Mesenchymal stem cell (in vitro differentiated cells and primary cell): ENCODE results near the gene MOB3B.

Experiments
- DNase-seq: peaks from one replicate; pipeline ENCODE4 v3.0.0-alpha.2; 2013
- H2AFZ ChIP-seq: one replicate; pipeline ENCODE4 v1.6.1; 2013; ENCODE audit warnings: low read depth, mild to moderate bottlenecking, control low read depth, inconsistent platforms, low read length, moderate library complexity
- H2AK5ac ChIP-seq: 2 replicates; pipeline ENCODE4 v1.6.1; 2013; ENCODE audit warnings: low read length, moderate library complexity, mild to moderate bottlenecking, inconsistent platforms; ENCODE audit not compliant: severe bottlenecking
- H2BK120ac ChIP-seq: one replicate; pipeline ENCODE4 v1.6.1; 2013; ENCODE audit warnings: low read depth, mild to moderate bottlenecking, inconsistent platforms, low read length, moderate library complexity
- H2BK12ac ChIP-seq, 2 experiments: one replicate each; pipeline ENCODE4 v1.6.1; 2013; ENCODE audit warnings: inconsistent platforms in 2 of 2, low read length in 2 of 2, mild to moderate bottlenecking in 2 of 2, moderate library complexity in 2 of 2, control low read depth in 1 of 2
- H2BK15ac ChIP-seq: one replicate; pipeline ENCODE4 v1.6.1; 2013; ENCODE audit warnings: mild to moderate bottlenecking, low read depth, inconsistent platforms; ENCODE audit not compliant: poor library complexity, severe bottlenecking
- H2BK5ac ChIP-seq: 2 replicates; pipeline ENCODE4 v1.6.1; 2013; ENCODE audit warnings: low read depth, mild to moderate bottlenecking, low read length, control low read depth, inconsistent platforms; ENCODE audit not compliant: poor library complexity, severe bottlenecking
- H3K14ac ChIP-seq, 2 experiments: one replicate each; pipeline ENCODE4 v1.6.1; 2013; ENCODE audit warnings: inconsistent platforms in 2 of 2, low read length in 2 of 2, control low read depth in 1 of 2, mild to moderate bottlenecking in 1 of 2, moderate library complexity in 1 of 2
- H3K18ac ChIP-seq, 2 experiments: one replicate each; pipeline ENCODE4 v1.6.1; 2013; ENCODE audit warnings: inconsistent platforms in 2 of 2, low read length in 2 of 2, control low read depth in 1 of 2, low read depth in 1 of 2, mild to moderate bottlenecking in 1 of 2
- H3K23ac ChIP-seq, 2 experiments: one replicate each; pipeline ENCODE4 v1.6.1; 2013; ENCODE audit warnings: inconsistent platforms in 2 of 2, low read length in 2 of 2, mild to moderate bottlenecking in 2 of 2, moderate library complexity in 2 of 2, control low read depth in 1 of 2
- H3K27ac ChIP-seq: 2 replicates; pipeline ENCODE4 v1.5.1; 2013; ENCODE audit warnings: mild to moderate bottlenecking, moderate library complexity, low read length, control low read depth, inconsistent platforms; ENCODE audit not compliant: poor library complexity, severe bottlenecking
- H3K27me3 ChIP-seq, 2 experiments: 2 replicates each; pipeline versions ENCODE4 v1.6.1 to v1.7.0; 2013; ENCODE audit warnings: low read length in 2 of 2, mild to moderate bottlenecking in 2 of 2, moderate library complexity in 2 of 2, control low read depth in 1 of 2, inconsistent platforms in 1 of 2; ENCODE audit not compliant: control insufficient read depth in 1 of 2, insufficient read depth in 1 of 2
- H3K36me3 ChIP-seq, 2 experiments: 2 replicates each; pipeline versions ENCODE4 v1.6.1 to v1.7.0; 2013; ENCODE audit warnings: low read length in 2 of 2, control low read depth in 1 of 2, inconsistent platforms in 1 of 2, low read depth in 1 of 2, mild to moderate bottlenecking in 1 of 2; ENCODE audit not compliant: insufficient read depth in 2 of 2, control insufficient read depth in 1 of 2
- H3K4ac ChIP-seq, 2 experiments: one replicate each; pipeline ENCODE4 v1.6.1; 2013; ENCODE audit warnings: inconsistent platforms in 2 of 2, low read length in 2 of 2, mild to moderate bottlenecking in 2 of 2, moderate library complexity in 2 of 2, control low read depth in 1 of 2, low read depth in 1 of 2
- H3K4me1 ChIP-seq: 2 replicates; pipeline ENCODE4 v1.6.1; 2013; ENCODE audit warnings: low read depth, low read length, control low read depth; ENCODE audit not compliant: control insufficient read depth, insufficient read depth
- H3K4me2 ChIP-seq: 2 replicates; pipeline ENCODE4 v1.6.1; 2013; ENCODE audit warnings: low read length, mild to moderate bottlenecking, inconsistent platforms; ENCODE audit not compliant: poor library complexity, severe bottlenecking
- H3K4me3 ChIP-seq, 2 experiments: 2 replicates each; pipeline versions ENCODE4 v1.5.1 to v1.7.0; 2013; ENCODE audit warnings: low read length in 2 of 2, mild to moderate bottlenecking in 2 of 2, control low read depth in 1 of 2, low read depth in 1 of 2; ENCODE audit not compliant: insufficient read depth in 1 of 2
- H3K79me1 ChIP-seq: replicated peaks from 2 replicates; pipeline ENCODE4 v1.6.1; 2013; ENCODE audit warnings: mild to moderate bottlenecking, control low read depth, low read length, inconsistent platforms; ENCODE audit not compliant: poor library complexity, severe bottlenecking
- H3K9ac ChIP-seq: 2 replicates; pipeline ENCODE4 v1.7.0; 2013; ENCODE audit warnings: mild to moderate bottlenecking, low read length, moderate library complexity
- H3K9me3 ChIP-seq: 2 replicates; pipeline ENCODE4 v1.7.0; 2013; ENCODE audit warnings: mild to moderate bottlenecking, low read length; ENCODE audit not compliant: control insufficient read depth
- H4K8ac ChIP-seq: one replicate; pipeline ENCODE4 v1.6.1; 2013; ENCODE audit warnings: inconsistent platforms, mild to moderate bottlenecking, low read length, moderate library complexity
- H4K91ac ChIP-seq: one replicate; pipeline ENCODE4 v1.6.1; 2013; ENCODE audit warnings: mild to moderate bottlenecking, low read length, inconsistent platforms
- WGBS: methylation state at CpG from one replicate; pipeline ENCODE4 v1.1.7; 2013; ENCODE audit warnings: mixed read lengths; 5-methylcytosine and 5-hydroxymethylcytosine counted together

The MOB3B gene

GRCh38 chr9:27554712-27555111 lies 25.1 kb upstream of the MOB3B start:
- Histone ChIP-seq H3K36me3 (peaks cover 0 to 38% of the 10 kb centered on the region in 2 experiments), H3K27ac (no peak overlapping the region), H3K4ac (no peak overlapping the region), H3K27me3 (no peaks in the 10 kb centered on the region), H4K91ac (no peak overlapping the region), H2BK15ac (no peak overlapping the region), H4K8ac (no peak overlapping the region), H3K23ac (no peak overlapping the region), H2AFZ (no peak overlapping the region), H2AK5ac (no peak overlapping the region), H3K79me1 (no peaks in the 10 kb centered on the region), H3K4me2 (no peak overlapping the region), H3K9ac (no peak overlapping the region), H3K14ac (no peak overlapping the region), H2BK120ac (no peak overlapping the region), H3K18ac (no peak overlapping the region), H2BK5ac (no peak overlapping the region), H3K4me3 (no peak overlapping the region), H2BK12ac (no peak overlapping the region), H3K4me1 (no peaks in the 10 kb centered on the region), H3K9me3 (no peaks in the 10 kb centered on the region)
- no CpG with 5 or more reads among the region's 1 CpG for WGBS
- no peak for DNase-seq

- Histone ChIP-seq H3K27me3 (no peaks in the 10 kb centered on the region), H2BK15ac (no peak overlapping the region), H2BK120ac (no peak overlapping the region), H3K9ac (peak overlapping the region; percentile 21), H3K9me3 (no peaks in the 10 kb centered on the region), H3K4me2 (no peak overlapping the region), H4K91ac (no peak overlapping the region), H3K23ac (no peak overlapping the region), H2BK5ac (no peak overlapping the region), H3K4me1 (no peaks in the 10 kb centered on the region), H2AFZ (no peak overlapping the region), H3K36me3 (peaks cover 0 to 7% of the 10 kb centered on the region in 2 experiments), H3K4me3 (no peak overlapping the region), H2BK12ac (no peak overlapping the region), H3K27ac (no peak overlapping the region), H3K79me1 (no peaks in the 10 kb centered on the region), H4K8ac (no peak overlapping the region), H2AK5ac (no peak overlapping the region), H3K4ac (no peak overlapping the region), H3K14ac (no peak overlapping the region), H3K18ac (no peak overlapping the region)
- WGBS: 100% methylated on average over 3 of the region's 4 CpGs
- DNase-seq: no peak
These were observed 19.7 kb upstream of the MOB3B start for GRCh38 chr9:27549196-27549755.

GRCh38 chr9:27548055-27548741 lies 18.6 kb upstream of the MOB3B start:
- 100% methylated on average over 3 of the region's 10 CpGs for WGBS
- peaks cover 0 to 5% of the 10 kb centered on the region in 2 experiments for H3K36me3 ChIP-seq

GRCh38 chr9:27545471-27545870 lies 15.9 kb upstream of the MOB3B start:
- H3K4me2 ChIP-seq: no peak overlapping the region
- H3K36me3 ChIP-seq: peaks cover 0 to 3% of the 10 kb centered on the region in 2 experiments
- no peak overlapping the region for H2BK12ac ChIP-seq
- H3K4me1 ChIP-seq: no peaks in the 10 kb centered on the region
- no peak overlapping the region for H2BK15ac ChIP-seq
- H3K9me3 ChIP-seq: no peaks in the 10 kb centered on the region
- H3K79me1 ChIP-seq: no peaks in the 10 kb centered on the region
- H3K9ac ChIP-seq: no peak overlapping the region
- no peak overlapping the region for H2AK5ac ChIP-seq
- no peak for DNase-seq
- no peak overlapping the region for H2BK5ac ChIP-seq
- no peak overlapping the region for H3K23ac ChIP-seq
- H3K18ac ChIP-seq: no peak overlapping the region
- H3K4ac ChIP-seq: no peak overlapping the region
- no peaks in the 10 kb centered on the region for H3K27me3 ChIP-seq
- no peak overlapping the region for H4K91ac ChIP-seq
- no peak overlapping the region for H2AFZ ChIP-seq
- 100% methylated on average over 2 of the region's 3 CpGs for WGBS
- H3K4me3 ChIP-seq: no peak overlapping the region
- no peak overlapping the region for H2BK120ac ChIP-seq
- H3K27ac ChIP-seq: no peak overlapping the region
- no peak overlapping the region for H3K14ac ChIP-seq
- no peak overlapping the region for H4K8ac ChIP-seq

More at GRCh38 chr9:27548055-27548741, 18.6 kb upstream of the MOB3B start:
- no peak overlapping the region for H3K14ac ChIP-seq
- H4K91ac ChIP-seq: no peak overlapping the region
- peak; percentile 57 for DNase-seq
- H2BK5ac ChIP-seq: no peak overlapping the region
- no peaks in the 10 kb centered on the region for H3K79me1 ChIP-seq
- H3K4me2 ChIP-seq: no peak overlapping the region
- H3K23ac ChIP-seq: no peak overlapping the region
- H4K8ac ChIP-seq: no peak overlapping the region
- H3K4ac ChIP-seq: no peak overlapping the region
- no peak overlapping the region for H2AK5ac ChIP-seq
- H2BK12ac ChIP-seq: no peak overlapping the region
- H2BK120ac ChIP-seq: no peak overlapping the region
- H3K27ac ChIP-seq: no peak overlapping the region
- H2AFZ ChIP-seq: no peak overlapping the region
- H3K18ac ChIP-seq: no peak overlapping the region
- no peak overlapping the region for H3K9ac ChIP-seq
- H3K9me3 ChIP-seq: no peaks in the 10 kb centered on the region
- H2BK15ac ChIP-seq: no peak overlapping the region
- H3K4me3 ChIP-seq: no peak overlapping the region
- H3K27me3 ChIP-seq: no peaks in the 10 kb centered on the region
- H3K4me1 ChIP-seq: no peaks in the 10 kb centered on the region
